Epithelial cell of proximal tubule (primary cell): ENCODE results near the gene MAP7. TPM values are rescaled to one million over a fixed set of nuclear protein-coding genes. Genes with fewer than 3 reads are reported as not detected.
"Not testable (repeated sequence)": the region's sequence is repeated elsewhere in the genome, so short reads cannot be mapped to it uniquely, and the experiment has no call there.

Experiments
- DNase-seq: peaks from one replicate; pipeline ENCODE4 v3.0.0-alpha.2; 2011; ENCODE audit warnings: low read depth
- H3K4me3 ChIP-seq: 2 replicates; pipeline ENCODE4 v1.5.1; 2011; ENCODE audit warnings: low read depth, mild to moderate bottlenecking, low read length
- total RNA-seq: library from RNA; depleted of rRNA; stranded (reverse); fragments of >200 nt; gene quantifications from 2 replicates; pipeline ENCODE4 v1.2.3, GENCODE V29; 2015
- TF ChIP-seq, protein P1 (sequence below): conservative IDR thresholded peaks from 2 replicates; pipeline ENCODE4 v1.5.1; 2012; ENCODE audit warnings: low read depth, mild to moderate bottlenecking, low read length

Gene MAP7
- total RNA-seq, 1 donor from 2014 or later = 16.1 TPM

DNA sequence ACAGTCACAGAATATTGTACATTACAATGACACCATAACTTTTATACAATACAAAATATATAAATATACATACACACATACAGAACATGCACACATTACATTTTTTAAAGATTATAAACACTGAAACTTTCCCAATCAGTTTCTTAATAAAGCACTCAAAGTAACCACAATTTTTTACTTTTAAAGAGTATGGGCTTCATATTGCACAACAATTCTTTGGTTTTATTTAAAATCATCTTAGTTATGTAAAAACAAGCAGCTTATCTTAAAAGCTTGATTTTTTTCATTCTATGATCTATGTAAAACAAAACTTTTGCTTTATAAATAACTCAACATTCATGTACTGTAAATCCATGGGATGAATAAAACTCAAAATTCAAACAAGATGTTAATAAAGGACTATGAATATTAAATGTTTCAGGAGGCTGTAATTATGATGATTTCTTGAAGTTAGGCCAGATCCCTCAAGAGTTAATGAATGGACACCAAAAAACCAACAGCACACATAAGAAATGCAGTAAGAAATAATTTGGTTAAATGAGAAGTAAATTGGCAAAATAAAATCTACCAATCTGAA is 167.5 kb downstream of the MAP7 start:
- no peak for DNase-seq
- TF ChIP-seq, protein P1, sequence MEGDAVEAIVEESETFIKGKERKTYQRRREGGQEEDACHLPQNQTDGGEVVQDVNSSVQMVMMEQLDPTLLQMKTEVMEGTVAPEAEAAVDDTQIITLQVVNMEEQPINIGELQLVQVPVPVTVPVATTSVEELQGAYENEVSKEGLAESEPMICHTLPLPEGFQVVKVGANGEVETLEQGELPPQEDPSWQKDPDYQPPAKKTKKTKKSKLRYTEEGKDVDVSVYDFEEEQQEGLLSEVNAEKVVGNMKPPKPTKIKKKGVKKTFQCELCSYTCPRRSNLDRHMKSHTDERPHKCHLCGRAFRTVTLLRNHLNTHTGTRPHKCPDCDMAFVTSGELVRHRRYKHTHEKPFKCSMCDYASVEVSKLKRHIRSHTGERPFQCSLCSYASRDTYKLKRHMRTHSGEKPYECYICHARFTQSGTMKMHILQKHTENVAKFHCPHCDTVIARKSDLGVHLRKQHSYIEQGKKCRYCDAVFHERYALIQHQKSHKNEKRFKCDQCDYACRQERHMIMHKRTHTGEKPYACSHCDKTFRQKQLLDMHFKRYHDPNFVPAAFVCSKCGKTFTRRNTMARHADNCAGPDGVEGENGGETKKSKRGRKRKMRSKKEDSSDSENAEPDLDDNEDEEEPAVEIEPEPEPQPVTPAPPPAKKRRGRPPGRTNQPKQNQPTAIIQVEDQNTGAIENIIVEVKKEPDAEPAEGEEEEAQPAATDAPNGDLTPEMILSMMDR = no peak
- H3K4me3 ChIP-seq = no peak overlapping the region

DNA sequence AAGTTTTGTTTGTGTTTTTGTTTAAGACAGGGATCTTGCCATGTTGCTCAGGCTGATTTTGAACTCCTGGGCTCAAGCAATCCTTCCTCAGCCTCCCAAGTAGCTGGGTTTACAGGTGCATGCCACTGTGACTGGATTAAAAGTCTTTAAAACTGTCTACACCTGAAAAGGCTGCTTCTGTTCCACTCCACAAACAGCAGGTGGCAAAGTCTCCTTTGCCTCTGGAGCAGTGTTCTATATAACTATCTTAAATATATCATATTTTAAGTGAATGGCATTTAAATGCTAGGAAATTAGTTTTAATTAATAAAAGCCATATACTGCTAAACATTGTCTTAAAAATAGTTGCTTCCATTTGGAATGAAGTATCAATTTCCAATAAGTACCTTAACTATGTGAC is 171.3 kb downstream of the MAP7 start:
- TF ChIP-seq, protein P1 = peak; percentile 61
- no peak overlapping the region for H3K4me3 ChIP-seq
- DNase-seq = no peak

DNA sequence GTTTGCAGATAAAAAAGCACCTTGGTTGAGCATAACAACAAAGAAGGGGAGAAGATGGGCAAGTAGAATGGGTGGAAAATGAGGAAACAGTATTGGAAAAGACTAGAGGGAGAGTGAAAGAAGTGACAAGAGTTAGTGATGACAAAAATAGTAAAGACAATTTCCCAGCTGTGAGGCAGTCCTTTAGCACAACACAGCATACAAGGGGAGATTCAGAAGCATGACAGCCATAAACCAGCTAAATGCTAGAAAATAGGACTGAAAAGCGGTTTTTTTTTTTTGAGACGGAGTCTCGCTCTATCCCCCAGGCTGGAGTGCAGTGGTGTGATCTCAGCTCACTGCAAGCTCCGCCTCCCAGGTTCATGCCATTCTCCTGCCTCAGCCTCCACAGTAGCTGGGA is 174.4 kb downstream of the MAP7 start:
- not testable (repeated sequence) for DNase-seq, H3K4me3 ChIP-seq

DNA sequence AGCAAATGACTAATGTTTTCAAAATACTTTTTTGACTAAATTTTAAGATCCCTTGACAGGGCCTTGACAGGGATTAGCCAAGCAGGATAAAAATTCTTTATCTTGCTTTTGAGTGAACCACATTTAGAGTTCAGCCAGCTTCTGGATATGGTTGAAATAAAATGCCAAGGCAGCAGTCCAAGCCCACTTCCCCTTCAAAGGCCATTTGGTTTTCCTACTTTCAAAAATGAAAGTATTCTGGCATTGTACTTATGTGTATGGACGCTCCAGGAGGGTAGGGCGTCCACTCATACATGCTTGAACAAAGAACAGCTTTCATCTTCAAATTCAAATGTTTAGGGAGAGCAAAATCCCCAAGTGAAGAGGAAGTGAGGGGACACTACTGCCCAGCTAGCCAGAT is 178.3 kb downstream of the MAP7 start:
- no peak for DNase-seq
- TF ChIP-seq, protein P1 = no peak
- no peak overlapping the region for H3K4me3 ChIP-seq

DNA sequence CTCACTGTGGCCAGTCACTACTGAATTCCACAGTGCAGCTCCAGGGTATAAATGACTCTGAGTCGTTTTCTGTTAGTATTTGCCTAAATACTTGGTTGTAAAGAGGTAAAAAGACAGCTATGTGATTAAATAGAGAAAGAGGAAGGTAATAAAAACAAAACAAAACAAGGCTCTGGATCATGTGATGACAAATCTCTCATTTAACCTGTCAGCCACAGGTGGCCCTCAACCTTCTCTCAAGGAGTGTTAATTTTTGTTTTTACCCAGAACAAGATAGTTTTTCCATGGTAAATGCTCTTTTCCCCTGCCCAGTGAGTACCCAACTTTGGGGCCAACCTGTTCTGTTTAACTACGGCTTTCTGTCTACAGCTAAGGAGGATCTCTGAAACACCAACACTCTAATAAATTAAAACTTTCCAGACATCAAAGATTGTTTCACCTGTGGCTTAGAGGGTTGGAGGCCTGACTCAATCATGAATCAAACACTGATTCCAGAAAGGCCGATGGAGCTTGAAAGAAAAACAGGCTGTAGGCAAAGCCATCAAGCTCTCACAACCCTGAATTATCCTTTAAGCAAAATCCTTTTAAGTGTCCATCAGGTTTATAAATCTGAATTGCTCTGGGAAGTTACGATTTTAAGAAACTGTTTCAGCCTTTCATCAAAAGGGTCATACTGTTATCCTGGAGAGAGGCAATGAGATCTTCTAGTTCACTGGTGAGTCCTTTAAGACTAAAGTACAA is 179.1 kb downstream of the MAP7 start:
- H3K4me3 ChIP-seq = no peak overlapping the region
- TF ChIP-seq, protein P1 = no peak
- DNase-seq = no peak

DNA sequence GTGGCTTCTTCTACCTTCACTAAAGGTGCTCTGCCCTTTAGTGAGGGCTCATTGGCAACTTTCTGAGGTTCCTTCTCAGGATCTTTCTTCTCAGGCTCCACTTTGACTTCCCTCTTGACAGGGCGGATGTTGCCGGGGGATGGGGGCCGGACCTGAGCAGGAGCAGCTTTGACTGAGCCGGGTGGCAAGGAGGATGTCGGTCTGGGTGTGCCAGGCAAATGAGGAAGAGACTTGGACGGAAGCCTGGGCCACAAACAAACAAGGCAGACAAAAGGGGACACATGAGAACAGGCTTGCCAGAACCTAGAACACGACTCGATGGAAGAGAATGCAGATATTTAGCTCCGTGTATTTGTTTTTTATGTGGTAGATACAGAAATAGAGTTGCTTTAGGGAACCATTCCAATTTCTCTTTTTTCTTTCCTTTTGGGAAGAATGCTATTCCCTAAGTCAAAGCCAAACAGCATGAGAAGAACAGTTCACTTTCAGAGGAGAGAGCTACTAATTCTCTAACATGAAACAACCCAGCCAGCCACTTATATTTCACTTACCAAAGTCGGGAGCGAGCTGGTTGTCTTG is 184.4 kb downstream of the MAP7 start:
- no peak for DNase-seq
- TF ChIP-seq, protein P1 = no peak
- H3K4me3 ChIP-seq = no peak overlapping the region

DNA sequence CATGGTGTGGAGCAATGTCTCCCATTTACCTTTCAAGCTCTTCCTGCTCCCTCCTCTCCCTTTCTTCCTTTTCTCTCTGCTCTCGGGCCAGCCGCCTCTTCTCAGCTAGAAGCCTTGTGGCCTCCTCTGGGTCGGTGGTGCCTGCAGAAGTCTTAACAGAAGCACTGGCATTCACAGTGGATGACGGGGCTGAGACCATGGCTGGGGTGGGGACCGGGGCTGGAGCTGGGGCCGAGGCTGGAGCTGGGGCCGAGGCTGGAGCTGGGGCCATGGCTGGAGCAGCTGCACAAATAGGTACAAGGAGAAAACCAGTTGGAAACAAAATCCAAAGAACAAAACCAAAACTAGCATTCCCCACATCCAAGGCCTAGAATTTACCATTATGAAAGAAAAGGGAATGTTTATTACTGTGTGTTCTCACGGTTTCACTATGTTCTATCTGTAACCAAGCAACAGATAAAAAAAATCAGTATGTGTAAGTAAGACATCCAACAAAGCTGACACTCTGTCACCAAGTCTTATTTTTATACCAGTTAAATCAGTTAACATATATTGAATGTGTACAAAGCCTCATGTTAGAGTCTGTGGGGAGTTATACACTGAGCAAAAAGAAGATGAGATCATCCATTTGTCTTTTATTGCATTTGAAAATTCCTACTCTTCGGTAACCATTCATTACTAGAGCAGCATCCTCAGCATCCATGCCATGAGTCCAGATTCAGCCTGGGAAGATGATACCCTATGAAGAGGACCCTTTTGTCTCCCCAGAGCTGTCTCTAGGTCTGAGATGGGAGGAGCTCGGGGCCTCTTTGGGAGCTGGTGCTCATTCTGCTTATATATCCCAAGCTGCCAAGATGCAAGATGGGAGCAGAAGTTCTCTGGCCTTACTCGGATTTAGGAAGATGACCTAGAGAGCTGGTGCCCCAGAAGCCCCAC is 187.5 kb downstream of the MAP7 start:
- TF ChIP-seq, protein P1 = no peak
- no peak overlapping the region for H3K4me3 ChIP-seq
- no peak for DNase-seq
